ENCODE measurements around the gene MAP3K6. TPM values are rescaled to one million over a fixed set of nuclear protein-coding genes. Genes with fewer than 3 reads are reported as not detected.

The MAP3K6 gene
- polyA plus RNA-seq, 1 donor from 2014 or later: 4.4 TPM

DNA sequence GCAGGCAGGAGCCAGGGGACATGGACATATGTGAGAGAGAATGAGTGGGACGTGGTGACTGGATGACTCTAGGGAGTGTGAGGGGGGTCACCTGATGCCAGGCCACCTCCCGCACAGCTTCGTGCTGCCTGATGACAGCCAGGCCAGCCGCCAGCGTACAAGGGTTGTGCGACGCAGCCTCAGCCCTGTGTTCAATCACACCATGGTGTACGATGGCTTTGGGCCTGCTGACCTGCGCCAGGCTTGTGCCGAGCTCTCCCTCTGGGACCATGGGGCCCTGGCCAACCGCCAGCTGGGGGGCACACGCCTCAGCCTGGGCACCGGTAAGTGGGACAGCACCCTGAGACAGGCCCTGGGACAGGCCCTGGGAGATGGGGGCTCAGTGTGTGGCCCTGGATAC, 13.6 kb downstream of the MAP3K6 start:
- no peak overlapping the region for H2AFZ ChIP-seq (ENCODE audit: low read depth, low read length)
- H3K9me2 ChIP-seq (ENCODE audit: insufficient read depth, low read length): no peaks in the 10 kb centered on the region
- H3K9me3 ChIP-seq (ENCODE audit: low read length): no peaks in the 10 kb centered on the region
- H3K9ac ChIP-seq (ENCODE audit: low read length): no peak overlapping the region
- H3K27me3 ChIP-seq (ENCODE audit: insufficient read depth, low read depth, low read length): peaks cover 31% of the 10 kb centered on the region
- H3F3A ChIP-seq (ENCODE audit: insufficient read depth, low read length, poor library complexity, severe bottlenecking): no peaks in the 10 kb centered on the region
- no peaks in the 10 kb centered on the region for H4K20me1 ChIP-seq (ENCODE audit: insufficient read depth)
- no peaks in the 10 kb centered on the region for H3K79me2 ChIP-seq (replicated peaks; ENCODE audit: insufficient read depth, low read length)
- H3K4me2 ChIP-seq (ENCODE audit: low read length): no peak overlapping the region
- no peak overlapping the region for H3K27ac ChIP-seq (ENCODE audit: low read length)
- H3K36me3 ChIP-seq (ENCODE audit: insufficient read depth, low read length): no peaks in the 10 kb centered on the region
- no peak overlapping the region for H3K4me3 ChIP-seq (ENCODE audit: low read length)
- TF ChIP-seq EZH2 (IDR thresholded peaks at IDR 0.05; ENCODE audit: borderline replicate concordance, insufficient read depth, low read length, poor library complexity, severe bottlenecking) (no peak), REST (IDR thresholded peaks at IDR 0.05; ENCODE audit: borderline replicate concordance) (no peak), TAF1 (IDR thresholded peaks at IDR 0.05; ENCODE audit: low read depth) (no peak), SMC3 (conservative IDR thresholded peaks at IDR 0.05; ENCODE audit: poor library complexity) (no peak), EP300 (conservative IDR thresholded peaks at IDR 0.05; ENCODE audit: poor library complexity, severe bottlenecking) (no peak)
- TF ChIP-seq, protein P1, sequence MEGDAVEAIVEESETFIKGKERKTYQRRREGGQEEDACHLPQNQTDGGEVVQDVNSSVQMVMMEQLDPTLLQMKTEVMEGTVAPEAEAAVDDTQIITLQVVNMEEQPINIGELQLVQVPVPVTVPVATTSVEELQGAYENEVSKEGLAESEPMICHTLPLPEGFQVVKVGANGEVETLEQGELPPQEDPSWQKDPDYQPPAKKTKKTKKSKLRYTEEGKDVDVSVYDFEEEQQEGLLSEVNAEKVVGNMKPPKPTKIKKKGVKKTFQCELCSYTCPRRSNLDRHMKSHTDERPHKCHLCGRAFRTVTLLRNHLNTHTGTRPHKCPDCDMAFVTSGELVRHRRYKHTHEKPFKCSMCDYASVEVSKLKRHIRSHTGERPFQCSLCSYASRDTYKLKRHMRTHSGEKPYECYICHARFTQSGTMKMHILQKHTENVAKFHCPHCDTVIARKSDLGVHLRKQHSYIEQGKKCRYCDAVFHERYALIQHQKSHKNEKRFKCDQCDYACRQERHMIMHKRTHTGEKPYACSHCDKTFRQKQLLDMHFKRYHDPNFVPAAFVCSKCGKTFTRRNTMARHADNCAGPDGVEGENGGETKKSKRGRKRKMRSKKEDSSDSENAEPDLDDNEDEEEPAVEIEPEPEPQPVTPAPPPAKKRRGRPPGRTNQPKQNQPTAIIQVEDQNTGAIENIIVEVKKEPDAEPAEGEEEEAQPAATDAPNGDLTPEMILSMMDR (IDR thresholded peaks at IDR 0.05; ENCODE audit: poor library complexity, severe bottlenecking): no peak

DNA sequence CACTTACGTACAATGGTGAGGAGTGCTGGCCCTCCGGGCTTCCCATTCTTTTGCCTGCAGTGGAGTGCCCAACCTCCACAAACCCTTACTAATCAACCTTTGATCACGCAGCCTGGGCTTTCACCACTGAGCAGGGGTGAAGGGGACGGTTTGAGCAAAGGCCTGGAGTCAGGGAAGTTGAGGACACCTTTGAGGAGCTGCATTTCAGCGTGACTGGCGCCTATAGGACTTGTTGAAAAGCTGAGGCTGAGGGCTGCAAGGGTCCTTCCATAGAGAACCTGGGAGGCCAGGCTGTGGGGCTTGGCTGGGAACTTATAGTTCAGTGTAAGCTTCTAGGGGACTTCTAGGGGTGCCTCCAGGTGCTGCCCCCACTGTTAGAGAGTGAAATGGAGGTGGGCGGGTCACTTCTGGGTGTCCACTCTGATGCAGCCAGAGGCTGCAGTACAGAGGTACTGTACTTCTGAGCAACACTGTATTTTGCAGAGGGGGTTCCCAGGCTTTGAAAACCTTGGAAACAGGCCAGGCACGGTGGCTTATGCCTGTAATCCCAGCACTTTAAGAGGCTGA, 15.1 kb downstream of the MAP3K6 start:
- peaks cover 31% of the 10 kb centered on the region for H3K27me3 ChIP-seq (ENCODE audit: insufficient read depth, low read depth, low read length)
- no peaks in the 10 kb centered on the region for H3F3A ChIP-seq (ENCODE audit: insufficient read depth, low read length, poor library complexity, severe bottlenecking)
- H3K4me2 ChIP-seq (ENCODE audit: low read length): no peak overlapping the region
- H3K36me3 ChIP-seq (ENCODE audit: insufficient read depth, low read length): no peaks in the 10 kb centered on the region
- H2AFZ ChIP-seq (ENCODE audit: low read depth, low read length): no peak overlapping the region
- H3K27ac ChIP-seq (ENCODE audit: low read length): no peak overlapping the region
- no peaks in the 10 kb centered on the region for H4K20me1 ChIP-seq (ENCODE audit: insufficient read depth)
- no peak overlapping the region for H3K9ac ChIP-seq (ENCODE audit: low read length)
- TF ChIP-seq MXI1 (conservative IDR thresholded peaks at IDR 0.05; ENCODE audit: poor library complexity, severe bottlenecking) (no peak), REST (IDR thresholded peaks at IDR 0.05; ENCODE audit: borderline replicate concordance) (no peak), TAF1 (IDR thresholded peaks at IDR 0.05; ENCODE audit: low read depth) (no peak), EP300 (conservative IDR thresholded peaks at IDR 0.05; ENCODE audit: poor library complexity, severe bottlenecking) (no peak), SMC3 (conservative IDR thresholded peaks at IDR 0.05; ENCODE audit: poor library complexity) (no peak), RAD21 (conservative IDR thresholded peaks at IDR 0.05) (no peak)
- TF ChIP-seq, protein P1 (IDR thresholded peaks at IDR 0.05; ENCODE audit: poor library complexity, severe bottlenecking): no peak
- H3K79me2 ChIP-seq (replicated peaks; ENCODE audit: insufficient read depth, low read length): no peaks in the 10 kb centered on the region
- H3K9me3 ChIP-seq (ENCODE audit: low read length): no peaks in the 10 kb centered on the region
- H3K9me2 ChIP-seq (ENCODE audit: insufficient read depth, low read length): no peaks in the 10 kb centered on the region
- H3K4me3 ChIP-seq (ENCODE audit: low read length): no peak overlapping the region

Measured in neural cell (in vitro differentiated cells).